Subcutaneous abdominal adipose tissue (tissue), 5 donors: Measurements from ENCODE around the gene STAM2.

ENCODE experiments used
- H3K27ac ChIP-seq: one replicate; pipeline ENCODE4 v1.7.0; 2013; ENCODE audit warnings: low read depth, mild to moderate bottlenecking, inconsistent platforms, low read length, moderate library complexity
- H3K27me3 ChIP-seq, 5 donors: one replicate each; pipeline ENCODE4 v1.7.0; 2013; ENCODE audit warnings: low read length in 5 of 5, inconsistent platforms in 1 of 5; ENCODE audit not compliant: control insufficient read depth in 5 of 5, insufficient read depth in 4 of 5
- H3K36me3 ChIP-seq, 5 donors: one replicate each; pipeline ENCODE4 v1.7.0; 2013; ENCODE audit warnings: low read length in 5 of 5; ENCODE audit not compliant: control insufficient read depth in 5 of 5, insufficient read depth in 5 of 5
- H3K4me1 ChIP-seq, 5 donors: one replicate each; pipeline ENCODE4 v1.7.0; 2013; ENCODE audit warnings: low read length in 5 of 5, mild to moderate bottlenecking in 3 of 5, moderate library complexity in 1 of 5; ENCODE audit not compliant: control insufficient read depth in 5 of 5, insufficient read depth in 5 of 5
- H3K4me3 ChIP-seq, 5 donors: one replicate each; pipeline ENCODE4 v1.7.0; 2013; ENCODE audit warnings: low read length in 5 of 5, low read depth in 1 of 5
- H3K9ac ChIP-seq, 5 donors: one replicate each; pipeline ENCODE4 v1.7.0; 2013; ENCODE audit warnings: low read length in 5 of 5, mild to moderate bottlenecking in 4 of 5, moderate library complexity in 3 of 5
- H3K9me3 ChIP-seq, 5 donors: one replicate each; pipeline ENCODE4 v1.7.0; 2013; ENCODE audit warnings: low read length in 5 of 5; ENCODE audit not compliant: control insufficient read depth in 5 of 5
- donor health status: healthy.
- donor health status: healthy.
- donor health status: healthy.
- donor health status: healthy.
- donor health status: healthy.

The STAM2 gene

GRCh38 chr2:152084076-152084475, 91.5 kb downstream of the STAM2 start:
- Histone ChIP-seq H3K27me3 (no peaks in the 10 kb centered on the region), H3K9me3 (no peaks in the 10 kb centered on the region), H3K4me3 (no peak overlapping the region), H3K36me3 (no peaks in the 10 kb centered on the region), H3K27ac (no peak overlapping the region), H3K9ac (no peak overlapping the region), H3K4me1 (peaks cover 0 to 6% (median 0%) of the 10 kb centered on the region in 5 donors)

- Histone ChIP-seq H3K27ac (no peak overlapping the region), H3K36me3 (no peaks in the 10 kb centered on the region), H3K9ac (no peak overlapping the region), H3K4me1 (peaks cover 0 to 4% (median 0%) of the 10 kb centered on the region in 5 donors), H3K27me3 (no peaks in the 10 kb centered on the region), H3K9me3 (no peaks in the 10 kb centered on the region), H3K4me3 (no peak overlapping the region)
Observed at GRCh38 chr2:152083202-152083875, 92.2 kb downstream of the STAM2 start.

DNA sequence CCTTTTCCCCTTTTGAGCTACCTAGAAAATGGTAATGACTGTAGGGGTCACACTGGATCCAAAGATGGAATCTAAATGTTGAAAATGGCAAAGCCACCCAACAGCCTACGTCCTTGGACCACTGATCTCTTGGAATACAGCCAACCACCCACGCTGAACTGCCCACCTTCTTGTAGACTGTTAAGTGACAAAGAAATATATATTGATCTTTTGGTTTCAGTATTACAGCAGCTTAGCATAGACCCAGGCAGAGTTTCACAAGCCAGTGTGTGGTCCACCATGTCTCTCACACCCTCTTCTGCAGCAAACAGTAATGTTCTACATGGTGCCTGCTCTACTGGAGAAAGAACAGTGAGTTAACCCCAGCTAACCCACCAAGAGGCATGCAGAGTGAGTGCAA, 96.9 kb downstream of the STAM2 start:
- H3K9ac ChIP-seq: no peak overlapping the region
- H3K4me3 ChIP-seq: no peak overlapping the region
- peaks cover 0 to 4% (median 3%) of the 10 kb centered on the region in 5 donors for H3K4me1 ChIP-seq
- no peaks in the 10 kb centered on the region for H3K36me3 ChIP-seq
- no peaks in the 10 kb centered on the region for H3K27me3 ChIP-seq
- no peak overlapping the region for H3K27ac ChIP-seq
- no peaks in the 10 kb centered on the region for H3K9me3 ChIP-seq

DNA sequence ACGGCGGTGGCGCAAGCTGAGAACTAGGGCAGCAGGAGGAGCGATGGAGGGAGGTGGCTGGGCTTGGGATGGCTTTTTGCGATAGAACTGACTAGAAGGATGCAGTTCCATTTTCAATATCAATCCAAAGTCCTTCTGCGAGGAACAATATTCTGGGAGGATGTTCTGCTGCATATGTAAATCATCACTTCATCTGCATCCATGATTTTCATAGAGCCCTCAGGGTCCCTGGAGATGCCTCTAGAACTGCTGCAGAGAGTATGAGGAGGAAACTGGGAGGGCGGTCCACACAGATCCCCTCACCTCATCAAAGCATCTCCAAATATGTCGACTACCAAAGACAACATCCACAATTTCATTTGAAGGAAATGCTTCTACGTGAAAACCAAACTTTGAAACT, 97.5 kb downstream of the STAM2 start:
- H3K27me3 ChIP-seq: no peaks in the 10 kb centered on the region
- no peak overlapping the region for H3K9ac ChIP-seq
- no peaks in the 10 kb centered on the region for H3K9me3 ChIP-seq
- no peak overlapping the region for H3K4me3 ChIP-seq
- H3K36me3 ChIP-seq: no peaks in the 10 kb centered on the region
- peaks cover 0 to 4% (median 2%) of the 10 kb centered on the region in 5 donors for H3K4me1 ChIP-seq
- no peak overlapping the region for H3K27ac ChIP-seq

- no peaks in the 10 kb centered on the region for H3K36me3 ChIP-seq
- no peak overlapping the region for H3K9ac ChIP-seq
- no peak overlapping the region for H3K4me3 ChIP-seq
- H3K27ac ChIP-seq: no peak overlapping the region
- no peaks in the 10 kb centered on the region for H3K27me3 ChIP-seq
- H3K9me3 ChIP-seq: no peaks in the 10 kb centered on the region
- H3K4me1 ChIP-seq: peaks cover 0 to 4% (median 2%) of the 10 kb centered on the region in 5 donors
Observed at GRCh38 chr2:152075461-152076050, 100.0 kb downstream of the STAM2 start.

GRCh38 chr2:152072011-152072410, 103.6 kb downstream of the STAM2 start:
- Histone ChIP-seq H3K36me3 (no peaks in the 10 kb centered on the region), H3K27ac (no peak overlapping the region), H3K27me3 (no peaks in the 10 kb centered on the region)

GRCh38 chr2:152071518-152071917, 104.0 kb downstream of the STAM2 start:
- Histone ChIP-seq H3K9me3 (no peaks in the 10 kb centered on the region), H3K36me3 (no peaks in the 10 kb centered on the region), H3K27ac (no peak overlapping the region), H3K9ac (no peak overlapping the region), H3K4me3 (no peak overlapping the region), H3K27me3 (no peaks in the 10 kb centered on the region), H3K4me1 (peaks cover 0 to 4% (median 2%) of the 10 kb centered on the region in 5 donors)

More at GRCh38 chr2:152072011-152072410, 103.6 kb downstream of the STAM2 start:
- H3K9ac ChIP-seq: no peak overlapping the region
- peaks cover 0 to 4% (median 2%) of the 10 kb centered on the region in 5 donors for H3K4me1 ChIP-seq
- no peak overlapping the region for H3K4me3 ChIP-seq
- no peaks in the 10 kb centered on the region for H3K9me3 ChIP-seq

DNA sequence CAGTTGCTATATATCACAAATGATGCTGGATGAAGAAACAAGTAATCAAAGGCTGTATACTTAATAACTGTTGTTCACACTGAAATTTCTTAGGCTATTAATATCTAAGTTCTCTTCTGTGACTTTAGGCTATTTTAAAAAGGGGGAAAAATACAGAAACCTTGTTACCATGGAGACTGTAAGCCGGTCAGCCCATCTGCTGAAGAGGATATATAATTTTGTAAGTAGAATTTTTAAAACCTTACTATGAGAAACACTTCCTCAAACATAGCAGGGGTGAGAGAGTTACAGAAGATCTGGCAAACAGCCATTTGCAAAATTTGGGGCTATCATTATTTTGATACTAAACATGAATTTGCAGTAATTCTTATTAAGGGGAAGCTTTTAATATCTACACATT, 104.5 kb downstream of the STAM2 start:
- Histone ChIP-seq H3K27ac (no peak overlapping the region), H3K36me3 (no peaks in the 10 kb centered on the region), H3K4me3 (no peak overlapping the region), H3K27me3 (no peaks in the 10 kb centered on the region), H3K4me1 (peaks cover 0 to 4% (median 2%) of the 10 kb centered on the region in 5 donors), H3K9me3 (no peaks in the 10 kb centered on the region), H3K9ac (no peak overlapping the region)

GRCh38 chr2:152068226-152068625, 107.3 kb downstream of the STAM2 start:
- no peaks in the 10 kb centered on the region for H3K9me3 ChIP-seq

GRCh38 chr2:152067823-152068222, 107.7 kb downstream of the STAM2 start:
- Histone ChIP-seq H3K27ac (no peak overlapping the region), H3K36me3 (no peaks in the 10 kb centered on the region), H3K9me3 (no peaks in the 10 kb centered on the region), H3K27me3 (no peaks in the 10 kb centered on the region), H3K4me3 (no peak overlapping the region), H3K4me1 (peaks cover 0 to 12% (median 7%) of the 10 kb centered on the region in 5 donors), H3K9ac (no peak overlapping the region)

More at GRCh38 chr2:152068226-152068625, 107.3 kb downstream of the STAM2 start:
- H3K9ac ChIP-seq: no peak overlapping the region
- H3K4me3 ChIP-seq: no peak overlapping the region
- H3K36me3 ChIP-seq: no peaks in the 10 kb centered on the region
- H3K27ac ChIP-seq: no peak overlapping the region
- H3K4me1 ChIP-seq: peaks cover 0 to 8% (median 4%) of the 10 kb centered on the region in 5 donors
- H3K27me3 ChIP-seq: no peaks in the 10 kb centered on the region
